ENCODE data around the gene GJA5. TPM values are rescaled to one million over a fixed set of nuclear protein-coding genes. Genes with fewer than 3 reads are reported as not detected.

Gene GJA5
- polyA plus RNA-seq, 2 of the 4 experiments (the other 2 are of a cell fraction): not detected

DNA sequence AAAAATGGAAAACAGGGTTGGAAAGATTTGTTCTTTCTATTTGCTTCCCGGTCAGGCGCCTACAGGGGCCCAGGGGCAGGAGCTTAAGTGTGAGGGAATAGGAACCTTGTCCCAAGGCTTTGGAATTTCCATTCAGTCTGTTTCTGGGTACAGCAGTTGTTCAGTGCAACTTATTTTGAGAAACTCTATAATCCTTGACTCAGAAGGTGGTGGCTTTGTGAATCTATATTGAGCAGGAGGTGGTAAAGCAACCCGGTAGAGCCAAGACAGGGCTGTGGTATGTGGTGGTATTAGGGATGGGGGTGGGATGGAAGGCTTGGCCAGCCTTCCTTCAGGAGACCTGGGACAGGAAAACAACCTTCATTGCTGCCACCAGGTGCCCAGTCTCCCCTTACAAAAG, 20.0 kb downstream of the GJA5 start:
- ChIA-PET CTCF (interaction anchor here (2.0 kb wide), 1 partner anchor 17 kb away, joined by 4 read pairs; no protein-coding TSS in a partner anchor), POLR2A (no interaction called here)
- 33% methylated on average over 3 of the region's 3 CpGs for WGBS (ENCODE audit: missing lambda C conversion rate)
- no peak for ATAC-seq
- DNase-seq (ENCODE audit: low read depth in 1 of 2, low spot score in 1 of 2): no peak
- FAIRE-seq: no peak
- Histone ChIP-seq H3K4me1 (no peaks in the 10 kb centered on the region), H3K4me3 (no peak overlapping the region), H3K27ac (no peak overlapping the region), H3K4me2 (no peak overlapping the region), H3K9me3 (no peaks in the 10 kb centered on the region)
- TF ChIP-seq, protein P1, sequence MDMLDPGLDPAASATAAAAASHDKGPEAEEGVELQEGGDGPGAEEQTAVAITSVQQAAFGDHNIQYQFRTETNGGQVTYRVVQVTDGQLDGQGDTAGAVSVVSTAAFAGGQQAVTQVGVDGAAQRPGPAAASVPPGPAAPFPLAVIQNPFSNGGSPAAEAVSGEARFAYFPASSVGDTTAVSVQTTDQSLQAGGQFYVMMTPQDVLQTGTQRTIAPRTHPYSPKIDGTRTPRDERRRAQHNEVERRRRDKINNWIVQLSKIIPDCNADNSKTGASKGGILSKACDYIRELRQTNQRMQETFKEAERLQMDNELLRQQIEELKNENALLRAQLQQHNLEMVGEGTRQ (IDR thresholded peaks at IDR 0.05): no peak
- TF ChIP-seq MAZ (IDR thresholded peaks at IDR 0.05; ENCODE audit: borderline replicate concordance, low read depth, low read length) (no peak), RNF2 (IDR thresholded peaks at IDR 0.05; ENCODE audit: borderline replicate concordance, low read depth) (no peak), JUNB (IDR thresholded peaks at IDR 0.05) (no peak), BCL3 (IDR thresholded peaks at IDR 0.05) (no peak), SREBF2 (IDR thresholded peaks at IDR 0.05) (no peak), ZSCAN20 (CRISPR knock-in tag; IDR thresholded peaks at IDR 0.05) (no peak), JUN (IDR thresholded peaks at IDR 0.05) (no peak), CHD2 (IDR thresholded peaks at IDR 0.05; ENCODE audit: low read length, partially characterized antibody) (no peak), HOXA7 (CRISPR knock-in tag; IDR thresholded peaks at IDR 0.05) (no peak), GATA3 (IDR thresholded peaks at IDR 0.05; ENCODE audit: borderline replicate concordance) (no peak), HDAC2 (IDR thresholded peaks at IDR 0.05) (no peak), HES2 (IDR thresholded peaks at IDR 0.05) (no peak), RFX5 (IDR thresholded peaks at IDR 0.05) (no peak)

GRCh38 chr1:147738739-147739476, 21.5 kb downstream of the GJA5 start:
- 19% methylated on average over 6 of the region's 6 CpGs for WGBS (ENCODE audit: missing lambda C conversion rate)
- POLR2A ChIA-PET: no interaction called here
- FAIRE-seq: no peak

More at GRCh38 chr1:147738739-147739476, 21.5 kb downstream of the GJA5 start:
- no peak overlapping the region for H3K4me3 ChIP-seq
- CTCF ChIA-PET: interaction anchor here (2.0 kb wide), 1 partner anchor 15 kb away, joined by 4 read pairs; no protein-coding TSS in a partner anchor
- TF ChIP-seq ZSCAN20 (CRISPR knock-in tag; IDR thresholded peaks at IDR 0.05) (no peak), CHD4 (IDR thresholded peaks at IDR 0.05; ENCODE audit: borderline replicate concordance) (no peak), REST (IDR thresholded peaks at IDR 0.05) (no peak)
- H3K9me3 ChIP-seq: no peaks in the 10 kb centered on the region
- no peak for DNase-seq (ENCODE audit: low read depth in 1 of 2, low spot score in 1 of 2)
- H3K4me1 ChIP-seq: no peaks in the 10 kb centered on the region
- no peak overlapping the region for H3K27ac ChIP-seq
- no peak overlapping the region for H3K4me2 ChIP-seq
- no peak for ATAC-seq

Data from A549 (cell line).